HG03060 (cell line): ENCODE results near the gene POLR3H.

Experiments
- ATAC-seq: cut with Tn5 transposase; IDR thresholded peaks from one replicate; pipeline ENCODE4 v1.9.1; 2021; ENCODE audit warnings: low read depth, moderate number of reproducible peaks; ENCODE audit not compliant: unreplicated experiment

The POLR3H gene

GRCh38 chr22:41539146-41540005 lies 4.9 kb downstream of the POLR3H start:
- no peak for ATAC-seq

GRCh38 chr22:41538583-41538982 lies 5.7 kb downstream of the POLR3H start:
- no peak for ATAC-seq

- ATAC-seq: no peak
These were observed 7.1 kb downstream of the POLR3H start for GRCh38 chr22:41537203-41537602.

DNA sequence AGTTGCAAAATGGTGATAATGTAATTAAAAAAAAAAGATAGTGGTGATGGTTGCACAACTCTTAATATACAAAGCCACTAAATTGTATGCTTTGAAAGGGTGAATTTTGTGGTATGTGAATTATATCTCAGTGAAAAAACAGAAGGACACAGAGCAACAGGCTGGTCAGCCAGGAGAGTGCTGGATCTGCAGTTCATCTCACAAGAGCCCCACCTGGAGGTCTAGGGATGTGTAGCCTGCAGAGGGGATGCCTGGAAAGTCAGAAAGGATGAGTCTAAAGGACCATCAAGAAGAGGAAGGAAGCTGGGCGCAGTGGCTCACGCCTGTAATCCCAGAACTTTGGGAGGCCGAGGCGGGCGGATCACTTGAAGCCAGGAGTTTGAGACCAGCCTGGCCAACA lies 9.0 kb downstream of the POLR3H start:
- ATAC-seq: no peak

GRCh38 chr22:41534219-41534618 lies 10.1 kb downstream of the POLR3H start:
- ATAC-seq: no peak

- ATAC-seq: no peak
These were observed 11.1 kb downstream of the POLR3H start for GRCh38 chr22:41532908-41533825.

GRCh38 chr22:41531715-41532477 lies 12.4 kb downstream of the POLR3H start:
- ATAC-seq: no peak

- no peak for ATAC-seq
These were observed 13.2 kb downstream of the POLR3H start for GRCh38 chr22:41530890-41531714.

GRCh38 chr22:41528938-41529561 lies 15.2 kb downstream of the POLR3H start:
- no peak for ATAC-seq

DNA sequence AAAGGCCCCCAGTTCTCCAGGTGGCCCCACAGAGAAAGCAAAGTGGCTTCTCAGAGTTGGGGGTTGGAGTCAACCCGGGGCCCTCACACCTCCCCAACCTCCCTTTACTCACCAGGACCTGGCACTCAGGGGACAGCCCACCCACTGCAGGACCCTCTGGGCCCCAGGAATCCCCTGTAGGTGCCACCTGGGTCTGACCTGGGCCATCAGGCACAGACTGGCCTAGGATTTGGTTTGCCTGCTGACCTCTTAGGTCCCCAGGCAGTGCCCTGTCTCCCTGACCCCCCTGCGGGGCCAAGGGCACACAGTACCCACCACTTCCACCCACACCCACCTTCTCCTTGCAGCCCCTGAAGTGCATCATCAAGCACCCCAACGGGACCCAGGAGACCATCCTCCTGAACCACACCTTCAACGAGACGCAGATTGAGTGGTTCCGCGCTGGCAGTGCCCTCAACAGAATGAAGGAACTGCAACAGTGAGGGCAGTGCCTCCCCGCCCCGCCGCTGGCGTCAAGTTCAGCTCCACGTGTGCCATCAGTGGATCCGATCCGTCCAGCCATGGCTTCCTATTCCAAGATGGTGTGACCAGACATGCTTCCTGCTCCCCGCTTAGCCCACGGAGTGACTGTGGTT lies 16.0 kb downstream of the POLR3H start:
- ATAC-seq: no peak

DNA sequence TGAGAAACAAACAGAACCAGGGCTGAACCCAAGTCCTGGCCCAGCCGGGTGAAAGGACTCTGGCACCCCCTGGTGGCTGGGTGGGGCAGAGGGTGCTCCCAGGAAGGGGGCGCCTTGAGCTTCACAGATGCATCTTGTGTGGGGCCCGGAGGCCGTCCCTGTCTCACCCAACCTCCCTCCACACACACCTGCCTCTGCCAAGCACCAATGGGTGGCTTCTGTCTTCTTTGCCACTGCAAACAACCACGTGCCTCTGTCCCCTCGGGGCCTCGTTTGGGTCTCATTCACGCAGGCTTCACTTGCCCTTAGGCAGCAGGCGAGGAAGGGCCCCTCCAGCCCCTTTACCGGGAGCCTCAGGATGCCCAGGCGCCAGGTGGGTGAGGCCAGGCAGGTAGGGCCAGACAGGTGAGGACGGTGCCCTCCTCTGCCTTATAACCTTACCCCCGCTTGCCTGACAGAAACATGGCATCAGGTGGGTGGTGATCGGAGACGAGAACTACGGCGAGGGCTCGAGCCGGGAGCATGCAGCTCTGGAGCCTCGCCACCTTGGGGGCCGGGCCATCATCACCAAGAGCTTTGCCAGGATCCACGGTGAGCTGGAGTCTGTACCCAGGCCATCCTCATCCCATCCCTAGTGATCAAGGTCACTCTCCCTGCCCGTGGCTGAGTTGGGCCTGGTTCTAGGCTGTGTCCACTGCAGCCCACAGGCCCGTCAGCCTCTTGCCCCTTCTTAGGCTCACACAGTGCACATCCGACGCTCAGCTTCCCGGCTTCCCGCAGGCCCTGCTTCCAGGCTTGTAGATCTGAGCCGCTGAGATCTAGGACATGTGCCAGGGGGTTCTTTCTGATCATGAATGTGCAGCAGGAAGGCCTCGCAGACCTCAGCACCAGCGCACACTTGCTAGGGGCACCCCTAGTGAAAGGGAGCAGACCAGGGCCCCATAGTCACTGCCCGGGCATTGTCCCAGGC lies 17.2 kb downstream of the POLR3H start:
- no peak for ATAC-seq

DNA sequence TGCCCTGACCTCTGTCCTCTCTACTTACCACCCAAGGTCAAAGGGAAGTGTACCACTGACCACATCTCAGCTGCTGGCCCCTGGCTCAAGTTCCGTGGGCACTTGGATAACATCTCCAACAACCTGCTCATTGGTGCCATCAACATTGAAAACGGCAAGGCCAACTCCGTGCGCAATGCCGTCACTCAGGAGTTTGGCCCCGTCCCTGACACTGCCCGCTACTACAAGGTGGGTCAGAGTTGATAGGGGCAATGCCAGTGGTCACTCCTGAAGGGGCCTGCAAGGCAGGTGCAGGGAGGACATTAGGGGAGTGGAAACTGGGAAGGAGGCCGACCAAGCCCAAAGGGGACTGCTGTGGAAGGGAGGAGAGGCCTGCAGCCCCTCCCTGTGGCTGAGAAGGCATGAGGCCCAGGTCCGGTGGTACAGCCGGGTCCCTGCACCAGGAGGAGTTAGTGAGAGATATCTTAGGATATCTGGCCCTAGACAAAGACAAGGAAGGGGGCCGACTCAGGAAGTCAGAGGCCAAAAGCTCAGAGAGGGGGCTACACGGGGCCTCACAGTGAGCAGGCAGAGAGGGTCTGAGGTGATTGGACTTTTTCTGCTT lies 17.9 kb downstream of the POLR3H start:
- ATAC-seq: no peak

DNA sequence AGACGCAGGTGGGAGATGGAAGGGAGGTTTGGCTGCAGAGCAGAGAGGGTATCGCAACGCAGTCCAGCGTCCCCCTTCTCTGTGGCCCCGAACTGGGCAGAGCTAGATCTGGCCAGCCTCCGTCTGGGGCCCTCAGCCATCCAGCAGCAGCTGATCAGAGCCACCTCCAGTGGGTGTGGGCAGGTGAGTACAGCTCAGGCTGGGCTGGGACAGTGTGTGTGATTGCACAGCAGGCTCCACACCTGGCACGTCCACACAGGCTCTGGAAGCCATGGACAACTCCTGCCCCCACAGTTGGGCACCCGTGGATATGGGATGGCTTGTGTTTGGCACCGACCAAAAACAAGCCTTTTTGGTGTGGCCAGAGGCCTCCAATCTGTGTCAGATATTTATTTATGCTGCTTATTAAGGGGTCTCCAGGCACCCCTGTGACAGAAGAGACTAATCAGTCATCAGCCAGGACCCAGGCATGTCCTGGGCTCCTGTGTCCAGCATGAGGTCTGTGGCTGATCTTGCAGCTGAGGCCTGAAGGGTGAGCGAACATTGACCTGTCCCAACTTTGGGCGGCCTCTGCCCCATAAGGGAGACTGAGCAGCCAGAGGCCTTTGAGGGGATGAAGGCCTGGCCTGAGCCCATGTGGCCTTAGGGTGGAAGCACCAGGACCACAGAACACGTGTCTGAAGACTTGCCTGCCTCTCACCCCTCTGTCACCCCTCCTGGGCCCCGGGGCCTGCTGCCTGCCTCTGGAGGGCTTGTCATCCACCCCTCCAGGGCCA lies 18.6 kb downstream of the POLR3H start:
- ATAC-seq: no peak

DNA sequence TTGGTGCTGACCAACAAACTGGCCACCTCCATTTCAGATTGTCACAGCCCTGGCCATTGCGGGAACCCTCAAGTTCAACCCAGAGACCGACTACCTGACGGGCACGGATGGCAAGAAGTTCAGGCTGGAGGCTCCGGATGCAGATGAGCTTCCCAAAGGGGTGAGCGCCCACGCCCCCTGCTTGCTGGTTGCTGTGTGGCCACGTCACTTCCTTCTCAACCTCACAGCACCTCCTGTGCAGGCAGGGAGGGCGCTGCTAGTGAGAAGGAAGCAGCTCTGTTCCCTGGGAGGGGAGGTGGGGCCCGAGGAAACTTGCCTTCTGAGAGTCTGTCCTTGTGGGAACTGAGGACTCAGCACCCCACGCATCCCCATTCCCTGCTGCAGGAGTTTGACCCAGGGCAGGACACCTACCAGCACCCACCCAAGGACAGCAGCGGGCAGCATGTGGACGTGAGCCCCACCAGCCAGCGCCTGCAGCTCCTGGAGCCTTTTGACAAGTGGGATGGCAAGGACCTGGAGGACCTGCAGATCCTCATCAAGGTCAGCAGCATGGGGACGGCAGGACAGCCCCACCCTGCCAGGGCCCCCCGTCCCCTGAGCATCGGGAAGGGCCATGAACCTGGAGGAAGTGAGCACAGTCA lies 19.3 kb downstream of the POLR3H start:
- ATAC-seq: no peak

GRCh38 chr22:41524251-41524661 lies 20.0 kb downstream of the POLR3H start:
- no peak for ATAC-seq
